HFF-Myc (cell line): ENCODE data around the gene DAGLA.
A peak's percentile ranks its signal among the peaks of the same experiment; 100 is the strongest.

ENCODE experiments used
- DNase-seq: peaks from one replicate; pipeline ENCODE4 v3.0.0-alpha.2; 2011; ENCODE audit warnings: low read depth; ENCODE audit errors: extremely low read depth
- H3K4me3 ChIP-seq: replicated peaks from 2 replicates; pipeline ENCODE4 v1.5.1; 2011; ENCODE audit warnings: low read depth, mild to moderate bottlenecking, control low read depth, low read length
- CTCF ChIP-seq: IDR thresholded peaks from 2 replicates; pipeline ENCODE4 v1.5.1; 2012; ENCODE audit warnings: mild to moderate bottlenecking, low read depth, low read length, control low read depth; ENCODE audit errors: missing control alignments

Gene DAGLA

GRCh38 chr11:61697078-61697502 lies 16.9 kb downstream of the DAGLA start:
- no peak overlapping the region for H3K4me3 ChIP-seq
- no peak for DNase-seq
- TF ChIP-seq CTCF: no peak

GRCh38 chr11:61697764-61698163 lies 17.6 kb downstream of the DAGLA start:
- no peak overlapping the region for H3K4me3 ChIP-seq
- no peak for DNase-seq
- TF ChIP-seq CTCF: no peak

- no peak overlapping the region for H3K4me3 ChIP-seq
- no peak for TF ChIP-seq CTCF
- DNase-seq: no peak
Observed at GRCh38 chr11:61698173-61698948, 18.2 kb downstream of the DAGLA start.

- no peak overlapping the region for H3K4me3 ChIP-seq
- TF ChIP-seq CTCF: no peak
- no peak for DNase-seq
Observed at GRCh38 chr11:61699737-61700160, 19.6 kb downstream of the DAGLA start.

GRCh38 chr11:61700212-61700611 lies 20.0 kb downstream of the DAGLA start:
- TF ChIP-seq CTCF: no peak
- no peak overlapping the region for H3K4me3 ChIP-seq
- DNase-seq: peak; percentile 53

- no peak for TF ChIP-seq CTCF
- no peak overlapping the region for H3K4me3 ChIP-seq
- no peak for DNase-seq
Observed at GRCh38 chr11:61700720-61701119, 20.5 kb downstream of the DAGLA start.
